CD4-positive, alpha-beta T cell treated with Interleukin-21 for 1 hour (primary cell): ENCODE data around the gene BRAT1.

Experiments
- DNase-seq: peaks from one replicate; pipeline ENCODE4 v3.0.0-alpha.2; 2020

BRAT1 gene

DNA sequence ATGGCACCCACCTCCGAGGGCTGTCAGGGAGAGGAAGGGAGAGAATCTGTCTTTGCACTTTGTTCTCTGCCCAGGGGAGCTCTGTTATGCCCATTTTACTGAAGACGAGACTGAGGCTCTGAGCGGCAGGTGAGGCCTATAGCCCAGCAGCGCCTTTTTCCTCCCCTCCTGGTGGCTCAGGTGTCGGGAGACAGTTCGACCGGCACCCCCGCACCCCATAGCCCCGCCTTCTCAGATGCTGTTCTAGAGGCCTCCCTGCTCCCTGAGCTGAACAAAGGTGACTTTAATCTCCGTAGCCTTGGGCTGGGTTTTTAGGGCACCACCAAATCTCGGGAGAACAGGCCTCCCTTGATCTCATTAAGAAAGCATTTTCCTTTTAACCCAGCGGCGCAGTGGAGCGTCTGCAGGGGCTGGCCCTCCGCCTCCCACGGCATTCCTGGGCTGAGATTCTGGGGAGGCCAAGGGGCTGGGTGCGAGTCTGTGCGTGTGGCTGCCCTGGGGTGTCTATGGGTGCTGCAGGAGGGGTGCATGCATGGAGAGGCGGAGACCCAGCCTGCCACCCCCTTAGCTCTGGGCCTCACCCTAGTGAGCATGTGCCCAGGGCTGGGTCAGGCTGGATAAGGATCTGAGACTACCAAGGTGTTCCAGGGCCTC, 32.4 kb downstream of the BRAT1 start:
- no peak for DNase-seq

DNA sequence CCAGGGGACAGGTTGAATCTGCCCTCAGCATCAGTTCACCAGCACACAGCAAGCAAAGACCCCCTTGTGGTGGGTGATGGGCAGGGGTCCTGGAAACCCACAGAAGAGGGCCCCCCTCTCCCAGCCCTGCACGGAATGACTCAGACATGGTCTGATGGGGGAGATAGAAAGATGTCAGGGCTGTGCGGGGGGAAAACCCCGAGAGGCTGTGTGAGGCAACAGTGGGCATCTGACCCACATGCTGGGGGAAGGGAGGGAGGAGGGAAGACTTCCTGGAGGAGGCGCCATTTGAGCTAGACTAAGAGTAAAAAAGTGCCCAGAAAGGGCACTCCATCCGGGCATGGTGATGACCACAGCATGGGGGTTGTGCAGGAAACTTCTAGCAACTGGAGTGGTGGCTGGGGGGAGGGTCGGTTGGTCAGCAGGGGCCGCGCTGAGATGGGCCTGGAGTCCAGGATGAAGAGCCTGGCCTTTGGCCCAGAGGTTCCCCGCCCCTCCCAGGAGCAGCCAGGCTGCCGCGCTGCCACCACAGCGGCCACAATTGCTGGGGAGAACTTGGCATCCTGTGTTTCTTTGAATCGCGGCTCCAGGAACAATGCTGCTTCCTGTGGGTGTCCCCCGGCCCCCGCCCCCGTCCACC, 33.3 kb downstream of the BRAT1 start:
- DNase-seq, result peak; percentile 80

DNA sequence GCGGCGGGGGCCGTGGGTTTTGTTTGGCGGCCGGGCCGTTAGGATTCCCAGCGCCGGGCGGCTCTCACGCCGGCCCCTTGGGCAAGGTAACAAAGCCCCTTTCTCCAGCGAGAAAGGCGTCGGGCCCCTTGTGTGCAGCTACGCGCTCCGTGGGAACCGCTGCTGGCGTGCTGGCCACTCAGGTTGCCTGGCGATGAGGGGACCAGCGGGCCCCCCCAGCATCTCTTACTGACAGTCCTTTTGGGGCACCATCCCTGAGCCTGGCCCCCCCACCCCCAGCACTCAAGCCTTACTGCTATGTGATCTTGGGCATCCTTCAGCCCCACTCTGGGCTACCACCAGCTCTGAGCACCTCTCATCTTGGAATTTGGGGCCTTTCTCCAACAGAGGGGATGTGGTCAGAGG, 34.0 kb downstream of the BRAT1 start:
- no peak for DNase-seq

DNA sequence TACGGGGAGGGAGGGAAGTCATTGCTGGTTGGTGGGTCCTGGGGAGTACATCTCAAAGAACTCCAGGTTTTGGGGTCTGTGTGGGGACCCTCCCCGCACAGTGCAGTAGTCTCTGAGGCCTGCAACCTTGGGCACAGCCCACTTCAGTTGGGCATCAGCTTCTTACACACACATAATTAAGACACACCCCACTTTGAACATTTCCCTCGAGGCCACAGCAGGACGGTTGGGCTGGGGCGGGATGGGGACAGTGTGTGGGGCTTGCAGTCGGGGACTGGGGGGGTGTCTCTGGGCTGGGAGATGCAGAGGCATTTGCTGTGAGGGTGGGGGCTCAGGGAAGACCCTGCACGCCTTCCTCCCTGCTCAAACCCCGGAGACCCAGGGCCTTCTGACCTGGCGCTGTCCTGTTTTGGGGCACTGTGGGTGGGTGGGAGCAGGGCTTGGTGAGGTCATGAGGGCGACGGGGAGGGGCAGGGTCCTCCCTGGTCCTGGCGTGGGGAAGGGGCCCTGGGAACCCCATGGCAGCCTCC, 34.5 kb downstream of the BRAT1 start:
- DNase-seq, result no peak

DNA sequence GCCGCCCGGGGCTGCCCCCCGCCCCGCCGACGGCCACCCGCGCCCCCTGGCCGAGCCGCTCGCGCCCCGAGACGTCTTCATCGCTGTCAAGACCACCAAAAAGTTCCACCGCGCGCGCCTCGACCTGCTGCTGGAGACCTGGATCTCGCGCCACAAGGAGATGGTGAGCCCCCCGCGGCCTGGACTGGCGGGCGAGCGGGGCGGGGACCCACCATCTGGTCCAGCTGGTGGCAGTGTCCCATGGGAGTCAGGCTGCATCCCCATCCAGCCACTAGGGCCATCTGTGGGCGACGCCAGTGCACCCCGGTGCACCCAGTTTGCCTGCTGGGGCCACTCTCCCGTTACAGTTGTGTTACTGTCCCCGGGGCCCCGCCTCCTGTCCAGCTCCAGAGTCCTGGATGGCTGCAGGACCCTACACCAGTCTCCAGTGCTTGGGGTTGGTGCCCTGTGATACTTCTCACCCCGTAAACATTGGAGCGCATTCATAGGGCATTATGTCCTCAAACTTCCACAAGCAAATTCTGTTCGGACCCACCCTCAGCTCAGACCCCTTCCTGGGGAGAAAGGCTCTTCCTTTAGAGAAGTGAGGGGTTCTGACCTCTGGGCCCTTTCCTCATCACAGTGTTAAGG, 35.1 kb downstream of the BRAT1 start:
- DNase-seq, result no peak

DNA sequence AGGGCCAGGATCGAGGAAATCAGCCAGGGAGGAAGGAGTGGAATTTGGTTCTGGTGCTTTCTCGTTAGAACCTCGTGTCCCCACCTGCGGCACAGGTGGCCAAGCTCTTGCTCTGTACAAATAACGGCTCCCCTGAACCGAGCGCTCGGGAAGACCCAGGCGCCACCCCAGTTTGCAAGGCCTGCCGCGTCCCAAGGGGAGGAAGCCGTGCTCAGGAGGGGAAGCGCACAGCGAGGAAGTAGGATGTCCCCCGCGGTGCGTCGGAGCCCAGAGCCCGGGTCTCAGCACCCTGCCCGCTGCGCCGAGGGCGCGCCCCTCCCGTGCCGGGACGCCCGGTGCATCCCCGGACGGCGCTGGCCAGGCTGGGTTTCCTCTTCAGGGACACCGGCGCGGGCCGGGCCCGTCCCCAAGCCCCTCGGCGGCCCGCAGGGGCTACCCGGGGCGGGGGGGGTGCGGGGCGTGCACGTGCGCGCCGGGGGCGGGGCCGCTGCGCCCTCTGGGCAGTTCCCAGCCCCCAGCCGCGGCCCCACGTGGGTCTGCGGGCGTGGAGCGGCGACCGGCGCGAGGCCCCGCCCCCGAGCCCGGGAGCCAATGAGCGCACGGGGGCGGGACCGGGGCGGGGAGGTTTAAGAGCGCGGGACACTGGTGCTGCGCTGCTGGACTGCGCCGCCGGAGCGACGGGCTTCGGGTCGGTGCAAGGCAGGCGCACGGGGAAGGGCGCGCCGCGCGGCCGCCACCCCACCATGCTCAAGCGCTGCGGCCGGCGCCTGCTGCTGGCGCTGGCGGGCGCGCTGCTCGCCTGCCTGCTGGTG, 36.0 kb downstream of the BRAT1 start, which contains the start of gene LFNG:
Gene LFNG (plus strand): TSS at position 656 of the 812 bp plus-strand sequence. CDS start 88 bp downstream, at position 744.
- DNase-seq, result peak; percentile 89

DNA sequence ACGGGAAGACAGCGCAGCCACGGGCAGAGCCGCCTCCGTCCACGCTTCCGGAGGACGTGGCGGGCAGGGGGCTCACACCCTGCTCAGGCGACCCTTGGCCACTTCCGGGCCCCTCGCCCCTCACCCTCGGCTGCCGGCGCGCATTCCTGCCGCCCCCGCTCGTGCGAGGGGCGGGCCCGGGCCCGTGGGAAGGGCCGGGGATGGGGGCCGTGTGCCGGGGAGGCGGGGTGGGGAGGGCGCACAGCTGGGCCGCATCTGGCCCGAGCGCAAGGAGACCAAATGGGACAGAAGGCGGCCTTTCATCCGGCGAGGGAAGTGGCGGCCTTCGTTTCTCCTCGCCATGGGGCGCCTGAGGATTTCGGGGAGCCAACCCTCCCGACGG, 36.6 kb downstream of the BRAT1 start:
- no peak for DNase-seq

DNA sequence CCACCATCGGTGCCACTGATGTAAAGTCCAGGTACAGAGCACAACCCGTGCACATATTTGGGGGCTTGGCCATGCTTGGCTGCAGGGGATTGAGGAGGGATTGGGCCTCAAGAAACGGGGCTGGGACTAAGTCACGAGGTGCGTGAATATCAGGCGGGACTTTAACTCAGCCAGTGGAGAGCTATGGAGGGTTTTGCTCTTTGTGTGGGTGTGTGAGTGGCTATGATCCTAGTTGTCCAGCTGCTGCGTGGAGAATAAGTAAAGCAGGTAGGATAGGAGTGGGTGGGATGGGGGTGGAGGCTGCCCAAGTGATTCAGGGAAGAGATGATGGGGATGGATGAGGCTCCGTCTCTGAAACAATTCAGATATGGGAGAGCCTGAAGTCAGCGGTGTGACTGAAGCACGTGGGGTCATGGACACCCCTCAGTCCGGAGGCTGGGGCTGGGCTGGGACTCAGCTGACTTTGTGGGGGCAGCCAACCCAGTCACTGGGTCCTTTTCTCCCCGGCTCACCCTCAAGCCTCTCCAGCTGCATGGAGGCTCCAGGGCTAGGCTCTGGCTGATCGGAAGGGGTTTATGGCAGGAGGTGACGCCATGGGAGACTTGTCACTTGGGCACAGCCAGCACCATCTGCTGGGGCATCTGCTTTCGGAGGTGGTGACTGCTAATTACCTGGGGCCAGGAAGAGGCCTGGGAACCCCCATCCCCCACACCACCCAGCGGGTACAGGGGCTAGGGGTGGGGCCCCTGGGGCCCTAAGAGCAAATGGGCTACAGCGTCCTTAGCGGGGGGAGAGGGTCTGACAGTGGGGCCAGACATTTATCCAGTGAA, 37.4 kb downstream of the BRAT1 start:
- DNase-seq, result no peak

DNA sequence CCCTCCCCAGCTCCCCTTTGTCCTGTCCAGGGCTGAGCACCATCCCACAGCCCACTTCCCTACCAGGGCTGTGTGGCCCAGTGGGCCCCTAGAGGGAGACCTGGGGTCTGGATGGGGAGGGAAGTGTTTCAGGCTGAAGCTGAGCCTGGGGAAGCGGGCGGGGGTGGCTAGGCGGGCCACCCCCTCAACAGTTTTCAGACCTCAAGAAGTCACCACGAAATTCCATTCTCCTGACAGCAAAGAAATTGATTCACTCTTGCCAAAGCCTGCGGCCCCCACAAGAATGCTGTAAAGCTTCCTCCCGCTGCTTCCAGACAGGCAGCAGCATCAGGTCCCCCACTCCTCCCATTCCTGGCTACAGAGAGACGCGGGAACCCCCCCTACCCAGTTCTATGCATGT, 38.3 kb downstream of the BRAT1 start:
- DNase-seq, result no peak

DNA sequence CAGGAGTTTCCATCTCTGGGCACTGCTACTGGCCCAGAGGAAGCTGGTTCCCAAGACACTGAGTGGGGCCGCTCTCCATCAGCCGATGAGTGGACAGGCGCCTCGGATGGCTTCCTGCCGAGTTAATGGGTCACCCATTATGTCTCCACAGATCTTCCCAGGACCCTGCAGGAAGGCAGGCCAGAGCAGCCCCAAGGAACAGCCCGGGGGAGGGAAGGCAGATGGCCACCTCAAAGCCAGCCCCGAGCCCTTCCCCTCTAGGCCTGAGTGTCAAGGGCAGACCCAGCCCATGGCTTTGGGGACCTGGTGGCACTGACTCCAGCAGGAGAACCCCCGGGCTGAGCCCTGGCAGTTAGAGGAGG, 39.1 kb downstream of the BRAT1 start:
- DNase-seq, result no peak

DNA sequence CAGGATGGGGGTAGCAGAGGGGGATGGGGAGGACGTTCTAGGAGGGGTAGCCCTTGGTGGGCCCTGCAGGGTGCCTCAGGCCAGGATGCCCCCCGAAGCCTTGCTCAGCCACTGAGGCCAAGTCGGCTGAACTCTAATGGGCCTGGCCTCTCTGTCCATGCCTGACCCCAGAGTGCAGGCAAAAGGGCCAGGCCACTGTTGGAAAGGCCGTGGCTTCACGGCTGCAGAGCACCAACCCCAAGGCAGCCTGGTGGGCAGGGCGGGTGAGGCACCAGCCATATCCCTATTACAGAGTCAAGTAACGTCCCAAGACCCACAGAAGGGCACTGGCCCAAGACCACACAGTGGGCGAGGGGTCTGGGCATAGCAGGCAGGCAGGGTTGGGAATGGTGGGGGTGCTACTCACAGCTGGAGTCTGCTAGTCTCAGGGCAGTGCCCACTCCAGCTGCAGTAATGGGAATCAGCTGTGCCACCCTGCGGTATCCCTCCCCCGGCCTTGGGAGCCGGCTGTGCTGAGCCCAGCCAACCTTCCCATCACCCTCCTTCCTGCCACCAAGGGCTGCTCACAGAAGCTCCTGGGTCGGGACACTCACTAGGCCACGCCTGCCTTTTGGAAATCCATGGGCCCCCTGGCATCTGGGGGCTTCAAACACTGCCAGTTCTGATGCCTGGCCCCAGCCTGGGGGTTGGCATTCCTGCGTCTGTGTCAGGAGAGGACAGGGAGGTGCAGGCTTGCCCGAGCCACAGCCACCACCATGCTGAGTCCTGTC, 39.7 kb downstream of the BRAT1 start:
- DNase-seq, result no peak

DNA sequence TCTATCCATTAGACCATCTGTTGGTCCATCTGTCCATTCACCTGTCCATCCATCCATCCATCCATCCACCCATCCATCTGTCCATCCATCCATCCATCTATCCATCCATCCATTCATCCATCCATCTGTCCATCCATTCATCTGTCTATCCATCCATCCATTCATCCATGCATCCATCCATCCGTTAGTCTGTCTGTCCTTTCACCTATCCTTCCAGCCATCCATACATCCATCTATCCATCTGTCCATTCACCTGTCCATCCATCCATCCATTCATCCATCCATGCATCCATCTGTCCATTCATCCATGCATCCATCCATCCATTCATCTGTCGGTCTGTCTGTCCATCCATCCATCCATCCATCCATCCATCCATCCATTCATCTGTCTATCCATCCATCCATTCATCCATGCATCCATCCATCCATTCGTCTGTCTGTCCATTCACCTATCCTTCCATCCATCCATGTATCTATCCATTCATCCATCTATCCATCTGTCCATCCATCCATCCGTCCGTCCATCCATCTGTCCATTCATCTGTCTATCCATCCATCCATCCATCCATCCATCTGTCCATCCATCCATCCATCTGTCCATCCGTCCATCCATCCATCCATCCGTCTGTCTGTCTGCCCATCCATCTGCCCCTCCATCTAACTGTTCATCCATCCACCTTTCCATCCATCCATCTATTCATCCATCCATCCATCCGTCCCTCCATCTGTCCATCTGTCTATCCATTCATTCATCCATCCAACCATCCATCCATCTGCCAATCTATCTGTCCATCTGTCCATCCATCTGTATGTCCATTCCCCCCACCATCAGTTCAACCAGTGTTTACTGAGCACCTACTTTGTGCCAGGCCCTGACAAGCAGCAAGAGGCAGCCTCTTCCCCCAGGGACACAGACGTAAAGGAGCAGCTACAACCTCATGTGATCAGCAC, 40.6 kb downstream of the BRAT1 start:
- DNase-seq, result no peak

DNA sequence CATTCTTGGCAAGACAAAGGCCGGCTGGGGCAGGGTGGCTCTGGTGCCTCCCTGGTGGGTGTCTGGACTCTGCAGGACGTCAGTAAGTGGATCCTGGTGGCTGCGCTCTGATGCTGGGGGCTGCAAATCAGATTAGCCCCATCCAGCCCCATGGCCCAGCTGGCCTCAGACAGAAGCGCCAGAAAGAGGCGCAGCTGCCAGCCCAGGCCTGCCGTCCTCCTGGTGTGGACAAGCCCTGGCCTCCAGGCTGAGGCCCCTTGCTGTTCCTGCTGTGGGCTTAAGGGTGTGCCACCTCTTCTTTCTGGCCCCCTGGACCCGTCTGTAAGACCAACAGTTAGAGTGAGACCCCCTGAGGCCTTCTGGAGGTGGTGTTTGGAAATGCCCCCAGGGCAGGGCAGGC, 41.6 kb downstream of the BRAT1 start:
- no peak for DNase-seq

DNA sequence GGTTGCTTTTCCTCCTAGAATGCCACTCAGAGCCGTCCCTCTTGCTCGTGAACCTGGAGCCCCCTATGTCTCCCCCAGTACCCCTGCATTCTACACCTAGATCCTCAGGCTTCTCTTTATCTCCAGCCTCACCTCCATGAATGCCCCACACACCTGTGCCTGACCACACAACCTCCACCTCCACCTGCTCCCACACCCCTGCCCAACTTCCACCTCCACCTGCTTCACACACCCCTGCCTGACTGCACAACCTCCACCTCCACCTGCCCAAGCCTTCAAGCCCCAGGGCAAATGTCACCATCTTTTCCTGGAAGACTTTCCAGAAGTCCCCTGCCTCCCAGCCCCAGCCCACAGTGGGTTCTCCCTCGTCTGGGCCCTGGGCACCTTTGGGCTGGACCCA, 42.6 kb downstream of the BRAT1 start:
- DNase-seq, result no peak

DNA sequence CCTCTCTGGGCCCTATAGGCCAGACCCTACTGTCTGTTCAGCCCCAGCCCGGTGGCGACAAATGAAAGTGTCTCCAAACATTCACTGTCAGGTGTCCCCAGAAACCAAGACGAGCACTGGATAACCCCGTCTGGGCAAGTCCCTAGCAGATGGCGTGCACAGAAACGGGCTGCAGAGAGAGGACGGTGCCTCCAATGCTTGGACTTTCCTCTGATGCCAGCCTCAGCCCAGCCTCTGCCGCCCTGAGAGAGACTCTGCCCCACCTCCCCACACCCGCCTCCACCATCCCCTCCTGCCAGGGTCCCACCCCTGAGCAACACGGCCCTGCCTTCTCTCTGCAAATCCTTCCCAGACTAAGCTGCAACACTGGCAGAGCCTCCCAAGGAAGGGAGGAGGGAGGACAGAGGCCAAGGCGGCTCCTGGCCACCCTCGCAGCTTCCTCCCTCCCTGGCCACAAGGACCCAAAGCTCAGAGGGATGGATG, 43.1 kb downstream of the BRAT1 start:
- DNase-seq, result no peak

DNA sequence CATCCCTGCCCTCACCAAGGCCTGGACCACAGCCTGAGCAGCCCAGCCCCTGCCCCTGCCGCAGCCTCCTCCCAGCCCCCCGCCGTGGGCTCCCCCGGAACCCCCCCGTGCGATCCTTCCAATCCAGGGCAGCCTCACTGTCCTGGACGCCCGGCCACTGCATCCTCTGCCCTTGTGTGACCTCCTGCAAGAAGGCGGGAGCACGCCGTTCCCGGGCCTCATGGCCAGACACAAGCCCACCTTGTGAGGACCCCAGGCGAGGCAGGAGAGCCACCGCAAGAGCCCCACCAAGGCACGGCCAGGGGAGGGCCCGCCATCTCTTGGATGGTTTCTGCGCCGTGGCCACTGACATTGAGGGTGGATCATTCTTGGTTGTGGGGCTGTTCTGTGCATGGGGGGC, 43.6 kb downstream of the BRAT1 start:
- no peak for DNase-seq

DNA sequence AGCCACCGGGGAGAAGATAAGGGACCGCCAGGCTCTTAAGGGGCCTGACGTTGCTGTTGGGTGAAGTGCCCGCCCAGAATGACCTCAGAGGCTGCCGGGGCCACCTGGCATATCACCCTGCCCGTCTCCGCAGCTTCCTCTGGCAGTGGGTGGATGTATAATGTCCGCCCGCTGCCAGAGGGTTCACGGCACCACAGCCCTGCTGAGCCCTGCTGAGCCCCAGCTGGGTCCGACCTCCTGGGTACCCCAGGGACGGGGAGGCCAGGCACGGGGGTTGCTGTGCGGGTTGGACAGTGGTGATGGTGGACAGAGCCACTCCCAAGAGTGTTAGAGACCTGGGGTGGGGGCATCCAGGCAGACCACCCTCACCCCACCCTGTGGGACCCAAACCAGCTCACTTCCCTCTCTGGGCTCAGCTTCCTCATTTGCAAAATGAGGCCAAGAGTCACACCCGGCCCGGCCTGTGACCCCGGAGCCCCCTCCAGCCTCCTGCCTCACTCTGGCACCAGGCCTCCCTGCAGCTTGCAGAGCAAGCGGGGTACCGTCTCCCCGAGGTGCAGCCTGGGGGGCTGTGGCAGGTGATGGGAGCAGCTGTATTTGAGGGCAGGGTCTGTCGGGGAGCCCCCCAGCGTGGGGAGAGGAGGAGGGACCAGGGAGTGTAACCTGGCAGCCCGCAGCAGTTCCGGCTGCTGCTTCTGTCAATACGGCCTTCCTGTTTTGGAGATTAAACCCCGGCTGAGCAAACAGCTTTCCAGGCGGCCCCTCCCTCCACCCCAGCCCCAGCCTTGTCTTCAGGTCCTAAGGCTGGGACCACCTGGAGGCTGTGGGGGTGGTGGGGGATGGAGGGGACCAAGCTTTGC, 44.2 kb downstream of the BRAT1 start:
- peak; percentile 67 for DNase-seq

DNA sequence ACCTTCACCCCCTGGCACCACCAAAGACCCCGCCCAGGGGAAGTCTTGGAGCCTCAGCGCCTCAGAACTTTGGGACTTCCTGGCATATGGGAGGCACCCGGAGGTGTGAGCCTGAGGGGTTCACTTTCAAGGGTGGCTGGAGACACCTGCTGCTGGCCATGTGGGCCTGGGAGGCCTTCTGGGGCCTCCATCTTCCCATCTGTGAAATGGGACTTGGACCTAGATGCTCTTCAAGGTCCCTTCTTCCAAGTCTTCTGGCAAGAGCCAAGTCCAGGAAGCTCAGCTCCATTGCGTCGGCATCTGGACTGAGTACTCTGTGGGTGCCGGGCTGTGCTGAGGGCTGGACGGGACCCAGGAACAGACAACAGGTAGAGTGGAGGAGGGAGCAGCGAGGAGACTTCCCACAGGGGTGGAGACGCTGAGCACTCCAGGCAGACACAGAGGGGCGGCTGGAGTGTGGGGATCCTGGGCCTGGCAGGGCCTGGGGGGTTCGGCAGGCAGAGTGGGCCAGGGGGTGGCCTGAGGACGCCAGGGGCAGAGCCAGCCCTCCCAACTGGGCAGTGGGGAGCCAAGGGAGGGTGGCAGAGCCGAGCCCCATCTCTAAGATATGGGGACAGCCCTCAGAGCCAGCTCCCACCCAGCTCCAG, 45.1 kb downstream of the BRAT1 start:
- no peak for DNase-seq
